Activated CD8-positive, alpha-beta T cell treated with anti-CD3 and anti-CD28 coated beads for 36 hours (primary cell): Measurements from ENCODE around the gene CALM1. TPM values are rescaled to one million over a fixed set of nuclear protein-coding genes. Genes with fewer than 3 reads are reported as not detected.
A peak's percentile ranks its signal among the peaks of the same experiment; 100 is the strongest.

Experiments used
- ATAC-seq: fragments of 200-7000 bp; cut with Tn5 transposase; one replicate; pipeline ENCODE4 v1.10.0; 2021; ENCODE audit warnings: mild to moderate bottlenecking, moderate library complexity
- CTCF ChIA-PET: fragments of 350-600 bp; sonication (Branson Sonifier 250); formaldehyde crosslinking; loops from one replicate; lab custom pipeline; 2021; ENCODE audit warnings: antibody characterized with exemption; lab: Charles Lee
- POLR2A ChIA-PET: fragments of 350-600 bp; sonication (Branson Sonifier 250); formaldehyde crosslinking; loops from one replicate; lab custom pipeline; 2021; ENCODE audit warnings: antibody characterized with exemption; lab: Charles Lee
- DNase-seq: peaks from one replicate; pipeline ENCODE4 v3.0.0-alpha.2; 2020
- H3K27ac Mint-ChIP-seq: one replicate; pipeline ENCODE4 v1.8.0; 2021; ENCODE audit warnings: mild to moderate bottlenecking, mixed read lengths
- H3K27me3 Mint-ChIP-seq: one replicate; pipeline ENCODE4 v1.8.0; 2021; ENCODE audit warnings: mixed read lengths
- H3K36me3 Mint-ChIP-seq: one replicate; pipeline ENCODE4 v1.8.0; 2021; ENCODE audit warnings: low read depth, mixed read lengths
- H3K4me1 Mint-ChIP-seq: one replicate; pipeline ENCODE4 v1.8.0; 2021; ENCODE audit warnings: low read depth, mixed read lengths
- H3K4me3 Mint-ChIP-seq: one replicate; pipeline ENCODE4 v1.8.0; 2021; ENCODE audit warnings: mild to moderate bottlenecking, moderate library complexity, mixed read lengths
- H3K9me3 Mint-ChIP-seq: one replicate; pipeline ENCODE4 v1.8.0; 2021; ENCODE audit warnings: mixed read lengths
- intact Hi-C: fragments of 100-400 bp; cut with micrococcal nuclease; formaldehyde crosslinking; loops from one replicate; pipeline ENCODE4 v1.10.0; 2022
- total RNA-seq, 2 experiments: library from RNA; stranded (reverse); gene quantifications; one replicate each; pipeline ENCODE4 v1.2.3, GENCODE V29; 2021
- TF ChIP-seq, protein P1 (sequence below): fragments of 200-600 bp; IDR thresholded peaks from one replicate; pipeline ENCODE4 v1.8.0; 2022; ENCODE audit warnings: antibody characterized with exemption, mild to moderate bottlenecking

The CALM1 gene
- total RNA-seq, 2 experiments from 2014 or later = 365 to 373 TPM

DNA sequence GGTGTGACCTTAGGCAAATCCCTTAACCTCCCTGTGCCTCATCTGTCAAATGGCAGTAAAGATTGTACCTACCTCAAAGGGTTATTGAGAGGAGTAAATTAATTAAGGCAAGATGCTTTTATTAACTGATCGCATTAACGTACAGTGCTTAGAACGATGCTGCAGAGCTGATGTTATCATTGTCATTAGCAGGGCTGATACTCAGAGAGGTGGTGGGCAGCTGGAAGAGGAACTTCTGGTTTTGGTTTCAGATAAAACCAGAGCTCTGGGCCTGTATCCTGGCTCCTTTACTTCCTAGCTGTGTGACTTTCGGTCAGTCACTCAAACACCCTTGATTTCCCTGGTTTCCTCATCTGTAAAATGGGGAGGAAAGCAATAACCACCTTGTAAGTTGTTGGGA, 55.1 kb downstream of the CALM1 start:
- TF ChIP-seq, protein P1, sequence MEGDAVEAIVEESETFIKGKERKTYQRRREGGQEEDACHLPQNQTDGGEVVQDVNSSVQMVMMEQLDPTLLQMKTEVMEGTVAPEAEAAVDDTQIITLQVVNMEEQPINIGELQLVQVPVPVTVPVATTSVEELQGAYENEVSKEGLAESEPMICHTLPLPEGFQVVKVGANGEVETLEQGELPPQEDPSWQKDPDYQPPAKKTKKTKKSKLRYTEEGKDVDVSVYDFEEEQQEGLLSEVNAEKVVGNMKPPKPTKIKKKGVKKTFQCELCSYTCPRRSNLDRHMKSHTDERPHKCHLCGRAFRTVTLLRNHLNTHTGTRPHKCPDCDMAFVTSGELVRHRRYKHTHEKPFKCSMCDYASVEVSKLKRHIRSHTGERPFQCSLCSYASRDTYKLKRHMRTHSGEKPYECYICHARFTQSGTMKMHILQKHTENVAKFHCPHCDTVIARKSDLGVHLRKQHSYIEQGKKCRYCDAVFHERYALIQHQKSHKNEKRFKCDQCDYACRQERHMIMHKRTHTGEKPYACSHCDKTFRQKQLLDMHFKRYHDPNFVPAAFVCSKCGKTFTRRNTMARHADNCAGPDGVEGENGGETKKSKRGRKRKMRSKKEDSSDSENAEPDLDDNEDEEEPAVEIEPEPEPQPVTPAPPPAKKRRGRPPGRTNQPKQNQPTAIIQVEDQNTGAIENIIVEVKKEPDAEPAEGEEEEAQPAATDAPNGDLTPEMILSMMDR = no peak
- ChIA-PET POLR2A (no interaction called here), CTCF (no interaction called here)
- no peak overlapping the region for H3K27ac Mint-ChIP-seq
- H3K27me3 Mint-ChIP-seq = no peaks in the 10 kb centered on the region
- DNase-seq = no peak
- H3K4me3 Mint-ChIP-seq = no peak overlapping the region
- no peaks in the 10 kb centered on the region for H3K36me3 Mint-ChIP-seq
- ATAC-seq = no peak
- H3K4me1 Mint-ChIP-seq = peaks cover 6% of the 10 kb centered on the region
- intact Hi-C loops = no loop called here
- H3K9me3 Mint-ChIP-seq = peaks cover 7% of the 10 kb centered on the region

- ATAC-seq = peak; percentile 24
- DNase-seq = peak; percentile 27
- Mint-ChIP-seq H3K27ac (no peak overlapping the region), H3K4me3 (no peak overlapping the region), H3K27me3 (no peaks in the 10 kb centered on the region), H3K36me3 (no peaks in the 10 kb centered on the region), H3K9me3 (peaks cover 7% of the 10 kb centered on the region), H3K4me1 (peaks cover 6% of the 10 kb centered on the region)
- intact Hi-C loops = no loop called here
- ChIA-PET POLR2A (no interaction called here), CTCF (no interaction called here)
- TF ChIP-seq, protein P1 = no peak
Observed at GRCh38 chr14:90452366-90452765, 55.5 kb downstream of the CALM1 start.

GRCh38 chr14:90453401-90453951, 56.6 kb downstream of the CALM1 start:
- POLR2A ChIA-PET = no interaction called here
- Mint-ChIP-seq H3K4me1 (peaks cover 6% of the 10 kb centered on the region), H3K4me3 (no peak overlapping the region), H3K27me3 (no peaks in the 10 kb centered on the region), H3K27ac (no peak overlapping the region), H3K36me3 (no peaks in the 10 kb centered on the region), H3K9me3 (no peaks in the 10 kb centered on the region)
- ATAC-seq (no peak), DNase-seq (no peak)
- TF ChIP-seq, protein P1 = no peak
- intact Hi-C loops = no loop called here
- CTCF ChIA-PET = no interaction called here

- Mint-ChIP-seq H3K27ac (no peak overlapping the region), H3K9me3 (no peaks in the 10 kb centered on the region), H3K36me3 (no peaks in the 10 kb centered on the region), H3K4me3 (no peak overlapping the region), H3K27me3 (no peaks in the 10 kb centered on the region), H3K4me1 (peaks cover 6% of the 10 kb centered on the region)
- ChIA-PET POLR2A (no interaction called here), CTCF (no interaction called here)
- ATAC-seq (peak; percentile 62), DNase-seq (peak; percentile 29)
- intact Hi-C loops = no loop called here
- TF ChIP-seq, protein P1 = no peak
Observed at GRCh38 chr14:90454041-90455000, 57.5 kb downstream of the CALM1 start.

- H3K4me1 Mint-ChIP-seq = peaks cover 6% of the 10 kb centered on the region
- CTCF ChIA-PET = no interaction called here
- ATAC-seq = no peak
- TF ChIP-seq, protein P1 = no peak
- intact Hi-C loops = no loop called here
- H3K27ac Mint-ChIP-seq = no peak overlapping the region
- no peaks in the 10 kb centered on the region for H3K36me3 Mint-ChIP-seq
- no peaks in the 10 kb centered on the region for H3K9me3 Mint-ChIP-seq
- no peak for DNase-seq
- POLR2A ChIA-PET = no interaction called here
- no peaks in the 10 kb centered on the region for H3K27me3 Mint-ChIP-seq
- no peak overlapping the region for H3K4me3 Mint-ChIP-seq
Observed at GRCh38 chr14:90455100-90455571, 58.3 kb downstream of the CALM1 start.
